H9 (cell line): Measurements from ENCODE around the gene ABCC4. TPM values are rescaled to one million over a fixed set of nuclear protein-coding genes. Genes with fewer than 3 reads are reported as not detected.

Source experiments
- DNase-seq: peaks from one replicate; pipeline ENCODE4 v3.0.0-alpha.2; 2017
- H2AFZ ChIP-seq: one replicate; pipeline ENCODE4 v1.6.1; 2013; ENCODE audit warnings: mild to moderate bottlenecking, low read length, control low read depth, moderate library complexity
- H2AK5ac ChIP-seq: 2 replicates; pipeline ENCODE4 v1.6.1; 2013; ENCODE audit warnings: low read length, control low read depth, mixed read lengths; ENCODE audit not compliant: insufficient read length
- H2BK120ac ChIP-seq: one replicate; pipeline ENCODE4 v1.6.1; 2013; ENCODE audit warnings: low read depth, mild to moderate bottlenecking, low read length, control low read depth, inconsistent platforms; ENCODE audit not compliant: poor library complexity, severe bottlenecking
- H2BK12ac ChIP-seq: 2 replicates; pipeline ENCODE4 v1.6.1; 2013; ENCODE audit warnings: low read length, control low read depth, mixed read lengths, low read depth; ENCODE audit not compliant: insufficient read length
- H2BK15ac ChIP-seq: 2 replicates; pipeline ENCODE4 v1.6.1; 2013; ENCODE audit warnings: low read depth, low read length, control low read depth
- H2BK20ac ChIP-seq: one replicate; pipeline ENCODE4 v1.6.1; 2013; ENCODE audit warnings: low read depth, mild to moderate bottlenecking, low read length, control low read depth, inconsistent platforms; ENCODE audit not compliant: poor library complexity, severe bottlenecking
- H2BK5ac ChIP-seq: 2 replicates; pipeline ENCODE4 v1.6.1; 2013; ENCODE audit warnings: low read length, control low read depth, mixed read lengths; ENCODE audit not compliant: insufficient read length
- H3K14ac ChIP-seq: 2 replicates; pipeline ENCODE4 v1.6.1; 2013; ENCODE audit warnings: low read length, control low read depth; ENCODE audit not compliant: insufficient read depth
- H3K18ac ChIP-seq: 2 replicates; pipeline ENCODE4 v1.6.1; 2013; ENCODE audit warnings: low read depth, mild to moderate bottlenecking, mixed read lengths, low read length, control low read depth; ENCODE audit not compliant: insufficient read length
- H3K23ac ChIP-seq: 2 replicates; pipeline ENCODE4 v1.6.1; 2013; ENCODE audit warnings: low read length, control low read depth, mixed read lengths, low read depth; ENCODE audit not compliant: insufficient read length
- H3K23me2 ChIP-seq: 2 replicates; pipeline ENCODE4 v1.6.1; 2013; ENCODE audit warnings: low read depth, mild to moderate bottlenecking, mixed read lengths, low read length, control low read depth; ENCODE audit not compliant: insufficient read length, poor library complexity, severe bottlenecking
- H3K27ac ChIP-seq: 2 replicates; pipeline ENCODE4 v1.5.1; 2013; ENCODE audit warnings: low read length, control low read depth, mixed read lengths, low read depth; ENCODE audit not compliant: insufficient read length
- H3K27me3 ChIP-seq: 2 replicates; pipeline ENCODE4 v1.6.1; 2013; ENCODE audit warnings: low read length, control low read depth, inconsistent platforms; ENCODE audit not compliant: insufficient read depth
- H3K4ac ChIP-seq: 2 replicates; pipeline ENCODE4 v1.6.1; 2013; ENCODE audit warnings: low read depth, mild to moderate bottlenecking, control low read depth, inconsistent platforms, low read length, moderate library complexity
- H3K4me1 ChIP-seq: 2 replicates; pipeline ENCODE4 v1.6.1; 2013; ENCODE audit warnings: low read length, control low read depth, inconsistent platforms; ENCODE audit not compliant: insufficient read depth
- H3K4me2 ChIP-seq: 2 replicates; pipeline ENCODE4 v1.6.1; 2013; ENCODE audit warnings: low read length, control low read depth, mixed read lengths; ENCODE audit not compliant: insufficient read length, insufficient read depth
- H3K56ac ChIP-seq: 2 replicates; pipeline ENCODE4 v1.6.1; 2013; ENCODE audit warnings: low read depth, mild to moderate bottlenecking, mixed read lengths, low read length, control low read depth; ENCODE audit not compliant: insufficient read length
- H3K79me1 ChIP-seq: 2 replicates; pipeline ENCODE4 v1.6.1; 2013; ENCODE audit warnings: low read depth, mild to moderate bottlenecking, moderate library complexity, low read length, control low read depth, inconsistent platforms; ENCODE audit not compliant: insufficient read depth, poor library complexity, severe bottlenecking
- H3K79me2 ChIP-seq: 2 replicates; pipeline ENCODE4 v1.6.1; 2013; ENCODE audit warnings: low read length, control low read depth, inconsistent platforms; ENCODE audit not compliant: insufficient read depth
- H3K9ac ChIP-seq: 2 replicates; pipeline ENCODE4 v1.6.1; 2013; ENCODE audit warnings: low read length, control low read depth, mixed read lengths; ENCODE audit not compliant: insufficient read length; ENCODE audit errors: extremely low read depth
- H3K9me3 ChIP-seq: one replicate; pipeline ENCODE4 v1.6.1; 2013; ENCODE audit warnings: low read depth, low read length, inconsistent platforms; ENCODE audit not compliant: control insufficient read depth
- H3T11ph ChIP-seq: one replicate; pipeline ENCODE4 v1.6.1; 2013; ENCODE audit warnings: mild to moderate bottlenecking, low read length, control low read depth, inconsistent platforms
- H4K20me1 ChIP-seq: one replicate; pipeline ENCODE4 v1.6.1; 2013; ENCODE audit not compliant: control insufficient read depth, insufficient read length, insufficient read depth
- H4K5ac ChIP-seq: 2 replicates; pipeline ENCODE4 v1.6.1; 2013; ENCODE audit warnings: low read depth, mild to moderate bottlenecking, mixed read lengths, low read length, control low read depth; ENCODE audit not compliant: insufficient read length
- H4K8ac ChIP-seq: replicated peaks from 2 replicates; pipeline ENCODE4 v1.6.1; 2013; ENCODE audit warnings: low read length, control low read depth, mixed read lengths, low read depth; ENCODE audit not compliant: insufficient read length
- H4K91ac ChIP-seq: 2 replicates; pipeline ENCODE4 v1.6.1; 2013; ENCODE audit warnings: low read depth, mild to moderate bottlenecking, moderate library complexity, mixed read lengths, low read length, control low read depth; ENCODE audit not compliant: insufficient read length
- H3K27ac Mint-ChIP-seq, 3 experiments: 2 replicates in 2 of 3; 3 replicates in 1 of 3; pipeline ENCODE4 v1.8.0; 2020 to 2021; ENCODE audit warnings: mixed read lengths in 3 of 3, mild to moderate bottlenecking in 1 of 3, moderate library complexity in 1 of 3
- H3K27me3 Mint-ChIP-seq: 2 replicates; pipeline ENCODE4 v1.8.0; 2021; ENCODE audit warnings: low read depth, mild to moderate bottlenecking, moderate library complexity, mixed read lengths
- H3K36me3 Mint-ChIP-seq, 3 experiments: 2 replicates in 2 of 3; 3 replicates in 1 of 3; pipeline ENCODE4 v1.8.0; 2020 to 2021; ENCODE audit warnings: low read depth in 3 of 3, mixed read lengths in 3 of 3; ENCODE audit not compliant: insufficient read depth in 1 of 3
- H3K4me1 Mint-ChIP-seq, 2 experiments: 2 replicates each; pipeline ENCODE4 v1.8.0; 2020; ENCODE audit warnings: mixed read lengths in 2 of 2
- H3K4me3 Mint-ChIP-seq, 2 experiments: 2 replicates in 1 of 2; 3 replicates in 1 of 2; pipeline ENCODE4 v1.8.0; 2020 to 2021; ENCODE audit warnings: mild to moderate bottlenecking in 2 of 2, mixed read lengths in 2 of 2, moderate library complexity in 1 of 2
- H3K9me3 Mint-ChIP-seq, 2 experiments: 2 replicates in 1 of 2; 3 replicates in 1 of 2; pipeline ENCODE4 v1.8.0; 2020; ENCODE audit warnings: mild to moderate bottlenecking in 2 of 2, mixed read lengths in 2 of 2, moderate library complexity in 1 of 2
- WGBS: extraction: QIAGEN DNeasy Blood & Tissue Kit; methylation state at CpG from one replicate; pipeline ENCODE4 v1.1.7; 2013; ENCODE audit warnings: missing lambda C conversion rate, low lambda C conversion rate, mixed read lengths; ENCODE audit not compliant: insufficient read length; ENCODE audit errors: extremely low coverage; 5-methylcytosine and 5-hydroxymethylcytosine counted together
- total RNA-seq: library from RNA; stranded (reverse); gene quantifications from 2 replicates; pipeline ENCODE4 v1.2.1, GENCODE V29; 2021
- TF ChIP-seq, protein P1 (sequence below): fragments of 200-600 bp; sonication (generic); conservative IDR thresholded peaks from 3 replicates; pipeline ENCODE4 v1.8.0; 2021; ENCODE audit warnings: antibody characterized with exemption, mild to moderate bottlenecking

The ABCC4 gene
- total RNA-seq, 1 experiment from 2014 or later: 5.9 TPM

DNA sequence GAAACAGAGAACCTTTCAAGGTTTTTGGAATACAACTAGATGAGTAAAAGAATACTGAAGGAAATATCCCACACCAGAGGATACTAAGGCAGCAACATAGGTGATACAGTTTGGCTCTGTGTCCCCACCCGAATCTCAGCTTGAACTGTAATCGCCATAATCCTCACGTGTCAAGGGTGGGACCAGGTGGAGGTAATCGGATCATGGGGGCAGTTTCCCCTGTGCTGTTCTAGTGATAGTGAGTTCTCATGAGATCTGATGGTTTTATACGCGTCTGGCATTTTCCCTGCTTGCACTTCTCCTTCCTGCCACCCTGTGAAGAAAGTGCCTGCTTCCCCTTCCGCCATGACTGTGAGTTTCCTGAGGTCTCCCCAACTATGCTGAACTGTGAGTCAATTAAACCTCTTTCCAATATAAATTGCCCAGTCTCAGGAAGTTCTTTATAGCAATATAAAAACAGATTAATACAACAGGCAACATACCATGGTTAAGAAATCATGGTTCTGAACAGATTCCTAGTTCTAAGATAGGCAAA lies 97.0 kb downstream of the ABCC4 start:
- no peak overlapping the region for H2BK5ac ChIP-seq
- H2BK120ac ChIP-seq: no peak overlapping the region
- no peak overlapping the region for H3K14ac ChIP-seq
- no peak overlapping the region for H3K4ac ChIP-seq
- Mint-ChIP-seq H3K27ac (no peak overlapping the region), H3K36me3 (no peaks in the 10 kb centered on the region; a peak in 2 of 7 replicates), H3K27me3 (no peaks in the 10 kb centered on the region; the same call in 1 of the 2 replicates), H3K9me3 (no peaks in the 10 kb centered on the region), H3K4me1 (peaks cover 3 to 5% of the 10 kb centered on the region in 2 experiments), H3K4me3 (no peak overlapping the region; a peak in 1 of 5 replicates)
- no peaks in the 10 kb centered on the region; the same call in 1 of the 2 replicates for H3K4me1 ChIP-seq
- H3K79me1 ChIP-seq: no peaks in the 10 kb centered on the region
- H3K18ac ChIP-seq: no peak overlapping the region
- H3K23ac ChIP-seq: no peak overlapping the region
- H2BK20ac ChIP-seq: no peak overlapping the region
- H4K91ac ChIP-seq: no peak overlapping the region
- no peak overlapping the region for H3K27ac ChIP-seq
- TF ChIP-seq, protein P1, sequence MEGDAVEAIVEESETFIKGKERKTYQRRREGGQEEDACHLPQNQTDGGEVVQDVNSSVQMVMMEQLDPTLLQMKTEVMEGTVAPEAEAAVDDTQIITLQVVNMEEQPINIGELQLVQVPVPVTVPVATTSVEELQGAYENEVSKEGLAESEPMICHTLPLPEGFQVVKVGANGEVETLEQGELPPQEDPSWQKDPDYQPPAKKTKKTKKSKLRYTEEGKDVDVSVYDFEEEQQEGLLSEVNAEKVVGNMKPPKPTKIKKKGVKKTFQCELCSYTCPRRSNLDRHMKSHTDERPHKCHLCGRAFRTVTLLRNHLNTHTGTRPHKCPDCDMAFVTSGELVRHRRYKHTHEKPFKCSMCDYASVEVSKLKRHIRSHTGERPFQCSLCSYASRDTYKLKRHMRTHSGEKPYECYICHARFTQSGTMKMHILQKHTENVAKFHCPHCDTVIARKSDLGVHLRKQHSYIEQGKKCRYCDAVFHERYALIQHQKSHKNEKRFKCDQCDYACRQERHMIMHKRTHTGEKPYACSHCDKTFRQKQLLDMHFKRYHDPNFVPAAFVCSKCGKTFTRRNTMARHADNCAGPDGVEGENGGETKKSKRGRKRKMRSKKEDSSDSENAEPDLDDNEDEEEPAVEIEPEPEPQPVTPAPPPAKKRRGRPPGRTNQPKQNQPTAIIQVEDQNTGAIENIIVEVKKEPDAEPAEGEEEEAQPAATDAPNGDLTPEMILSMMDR: no peak
- H2AK5ac ChIP-seq: no peak overlapping the region
- no peak overlapping the region for H3K4me2 ChIP-seq
- no peak overlapping the region for H3K56ac ChIP-seq
- no peak overlapping the region for H2BK15ac ChIP-seq
- no CpG with 5 or more reads among the region's 7 CpGs for WGBS
- H4K8ac ChIP-seq: no peak overlapping the region
- no peak overlapping the region for H4K5ac ChIP-seq
- H3K27me3 ChIP-seq: no peaks in the 10 kb centered on the region
- H2AFZ ChIP-seq: no peak overlapping the region
- H3K9ac ChIP-seq: no peak overlapping the region
- H2BK12ac ChIP-seq: no peak overlapping the region
- H3T11ph ChIP-seq: no peak overlapping the region
- no peaks in the 10 kb centered on the region for H3K23me2 ChIP-seq
- H4K20me1 ChIP-seq: no peaks in the 10 kb centered on the region
- no peak for DNase-seq
- no peaks in the 10 kb centered on the region for H3K9me3 ChIP-seq
- no peaks in the 10 kb centered on the region for H3K79me2 ChIP-seq
